ENCODE results near the gene HLTF. TPM values are rescaled to one million over a fixed set of nuclear protein-coding genes. Genes with fewer than 3 reads are reported as not detected.

The HLTF gene
- total and polyA plus RNA-seq, 2 donors (not counting 1 experiment from before 2014, with no cell fraction given): 22.1 to 67.2 TPM

- H3K9ac ChIP-seq (ENCODE audit: insufficient read depth, low read length): no peak overlapping the region
- H3K4me1 ChIP-seq (ENCODE audit: control insufficient read depth, extremely low read depth, insufficient read depth, low read length): peaks cover 4% of the 10 kb centered on the region
- no peak for TF ChIP-seq CTCF (conservative IDR thresholded peaks at IDR 0.05 in 1 of 2, IDR thresholded peaks at IDR 0.05 in 1 of 2; ENCODE audit: low read depth in 1 of 2, low read length in 2 of 2)
- no peak for TF ChIP-seq EZH2 (IDR thresholded peaks at IDR 0.05; ENCODE audit: low read length, missing control alignments)
- H2AFZ ChIP-seq (ENCODE audit: low read length): no peak overlapping the region
- no peak overlapping the region for H3K4me3 ChIP-seq (replicated peaks in 1 of 4; ENCODE audit: control extremely low read depth in 1 of 4, insufficient read depth in 1 of 4, low read depth in 3 of 4, low read length in 4 of 4)
- no peaks in the 10 kb centered on the region for H3K27me3 ChIP-seq (ENCODE audit: control insufficient read depth, insufficient read depth, low read length)
- peak in 1 of 2 donors; percentile 22 for DNase-seq (ENCODE audit: low read depth in 2 of 2)
- H3K4me2 ChIP-seq (ENCODE audit: extremely low read depth, insufficient read depth, low read length): no peak overlapping the region
- no peaks in the 10 kb centered on the region for H4K20me1 ChIP-seq (ENCODE audit: control insufficient read depth, extremely low read depth, insufficient read depth, low read length)
- no peaks in the 10 kb centered on the region for H3K36me3 ChIP-seq (ENCODE audit: control insufficient read depth, insufficient read depth, low read length)
- H3K9me3 ChIP-seq (ENCODE audit: control insufficient read depth, insufficient read depth, low read depth, low read length): no peaks in the 10 kb centered on the region
- no peak overlapping the region for H3K27ac ChIP-seq (ENCODE audit: insufficient read depth, low read length)
- H3K79me2 ChIP-seq (ENCODE audit: control insufficient read depth, insufficient read depth, low read length): peaks cover 21% of the 10 kb centered on the region
Observed at GRCh38 chr3:149080011-149080698, 6.2 kb downstream of the HLTF start.

GRCh38 chr3:149077628-149078027 lies 8.7 kb downstream of the HLTF start:
- Histone ChIP-seq H3K27me3 (ENCODE audit: control insufficient read depth, insufficient read depth, low read length) (no peaks in the 10 kb centered on the region), H3K36me3 (ENCODE audit: control insufficient read depth, insufficient read depth, low read length) (no peaks in the 10 kb centered on the region), H3K9me3 (ENCODE audit: control insufficient read depth, insufficient read depth, low read depth, low read length) (no peaks in the 10 kb centered on the region), H4K20me1 (ENCODE audit: control insufficient read depth, extremely low read depth, insufficient read depth, low read length) (no peaks in the 10 kb centered on the region), H3K4me1 (ENCODE audit: control insufficient read depth, extremely low read depth, insufficient read depth, low read length) (peaks cover 2% of the 10 kb centered on the region), H3K9ac (ENCODE audit: insufficient read depth, low read length) (no peak overlapping the region), H3K4me2 (ENCODE audit: extremely low read depth, insufficient read depth, low read length) (no peak overlapping the region), H2AFZ (ENCODE audit: low read length) (no peak overlapping the region), H3K27ac (ENCODE audit: insufficient read depth, low read length) (no peak overlapping the region), H3K79me2 (ENCODE audit: control insufficient read depth, insufficient read depth, low read length) (peaks cover 10% of the 10 kb centered on the region), H3K4me3 (replicated peaks in 1 of 4; ENCODE audit: control extremely low read depth in 1 of 4, insufficient read depth in 1 of 4, low read depth in 3 of 4, low read length in 4 of 4) (no peak overlapping the region)
- TF ChIP-seq EZH2 (IDR thresholded peaks at IDR 0.05; ENCODE audit: low read length, missing control alignments) (no peak), CTCF (conservative IDR thresholded peaks at IDR 0.05 in 1 of 2, IDR thresholded peaks at IDR 0.05 in 1 of 2; ENCODE audit: low read depth in 1 of 2, low read length in 2 of 2) (no peak)
- DNase-seq (ENCODE audit: low read depth in 2 of 2): peak; percentile 40 to 49

- H4K20me1 ChIP-seq (ENCODE audit: control insufficient read depth, extremely low read depth, insufficient read depth, low read length): no peaks in the 10 kb centered on the region
- no peaks in the 10 kb centered on the region for H3K36me3 ChIP-seq (ENCODE audit: control insufficient read depth, insufficient read depth, low read length)
- TF ChIP-seq CTCF (conservative IDR thresholded peaks at IDR 0.05 in 1 of 2, IDR thresholded peaks at IDR 0.05 in 1 of 2; ENCODE audit: low read depth in 1 of 2, low read length in 2 of 2) (no peak), EZH2 (IDR thresholded peaks at IDR 0.05; ENCODE audit: low read length, missing control alignments) (no peak)
- no peak for DNase-seq (ENCODE audit: low read depth in 2 of 2)
- no peaks in the 10 kb centered on the region for H3K79me2 ChIP-seq (ENCODE audit: control insufficient read depth, insufficient read depth, low read length)
- H3K9me3 ChIP-seq (ENCODE audit: control insufficient read depth, insufficient read depth, low read depth, low read length): no peaks in the 10 kb centered on the region
- no peak overlapping the region for H3K27ac ChIP-seq (ENCODE audit: insufficient read depth, low read length)
- no peaks in the 10 kb centered on the region for H3K4me1 ChIP-seq (ENCODE audit: control insufficient read depth, extremely low read depth, insufficient read depth, low read length)
- no peak overlapping the region for H3K4me2 ChIP-seq (ENCODE audit: extremely low read depth, insufficient read depth, low read length)
- H3K9ac ChIP-seq (ENCODE audit: insufficient read depth, low read length): no peak overlapping the region
- no peaks in the 10 kb centered on the region for H3K27me3 ChIP-seq (ENCODE audit: control insufficient read depth, insufficient read depth, low read length)
- H2AFZ ChIP-seq (ENCODE audit: low read length): no peak overlapping the region
- H3K4me3 ChIP-seq (replicated peaks in 1 of 4; ENCODE audit: control extremely low read depth in 1 of 4, insufficient read depth in 1 of 4, low read depth in 3 of 4, low read length in 4 of 4): no peak overlapping the region
Observed at GRCh38 chr3:149067883-149068282, 18.4 kb downstream of the HLTF start.
